RWPE2 (cell line): Measurements from ENCODE around the gene NQO2.

Source experiments
- ATAC-seq: fragments of 200-7000 bp; cut with Tn5 transposase; 3 replicates; pipeline ENCODE4 v1.9.1; 2021; ENCODE audit warnings: low read depth
- DNase-seq: peaks from one replicate; pipeline ENCODE4 v3.0.0-alpha.2; 2020; ENCODE audit warnings: low spot score
- H3K27ac ChIP-seq: fragments of 450-650 bp; 2 replicates; pipeline ENCODE4 v1.5.1; 2017; ENCODE audit warnings: mild to moderate bottlenecking; ENCODE audit not compliant: poor library complexity, severe bottlenecking
- H3K27me3 ChIP-seq: fragments of 250-450 bp; sonication (Bioruptor Pico); 2 replicates; pipeline ENCODE4 v1.5.1; 2021; ENCODE audit warnings: mild to moderate bottlenecking, moderate library complexity; ENCODE audit not compliant: insufficient read depth, poor library complexity, severe bottlenecking
- H3K36me3 ChIP-seq: fragments of 250-450 bp; sonication (Bioruptor Pico); 2 replicates; pipeline ENCODE4 v1.5.1; 2020; ENCODE audit warnings: low read depth, mild to moderate bottlenecking, moderate library complexity
- H3K4me1 ChIP-seq: fragments of 250-450 bp; sonication (Bioruptor Pico); 2 replicates; pipeline ENCODE4 v1.5.1; 2021; ENCODE audit warnings: mild to moderate bottlenecking, moderate library complexity; ENCODE audit not compliant: insufficient read depth, poor library complexity, severe bottlenecking
- H3K4me3 ChIP-seq: fragments of 250-450 bp; sonication (Bioruptor Pico); 2 replicates; pipeline ENCODE4 v1.5.1; 2021; ENCODE audit warnings: mild to moderate bottlenecking, moderate library complexity; ENCODE audit not compliant: severe bottlenecking
- H3K9me3 ChIP-seq: fragments of 250-450 bp; sonication (Bioruptor Pico); 2 replicates; pipeline ENCODE4 v1.5.1; 2021; ENCODE audit warnings: mild to moderate bottlenecking, moderate library complexity; ENCODE audit not compliant: severe bottlenecking
- TF ChIP-seq, protein P1 (sequence below): fragments of 450-650 bp; IDR thresholded peaks from one replicate; pipeline ENCODE4 v1.5.1; 2017; ENCODE audit warnings: mild to moderate bottlenecking, moderate library complexity; ENCODE audit not compliant: poor library complexity, severe bottlenecking

NQO2 gene

DNA sequence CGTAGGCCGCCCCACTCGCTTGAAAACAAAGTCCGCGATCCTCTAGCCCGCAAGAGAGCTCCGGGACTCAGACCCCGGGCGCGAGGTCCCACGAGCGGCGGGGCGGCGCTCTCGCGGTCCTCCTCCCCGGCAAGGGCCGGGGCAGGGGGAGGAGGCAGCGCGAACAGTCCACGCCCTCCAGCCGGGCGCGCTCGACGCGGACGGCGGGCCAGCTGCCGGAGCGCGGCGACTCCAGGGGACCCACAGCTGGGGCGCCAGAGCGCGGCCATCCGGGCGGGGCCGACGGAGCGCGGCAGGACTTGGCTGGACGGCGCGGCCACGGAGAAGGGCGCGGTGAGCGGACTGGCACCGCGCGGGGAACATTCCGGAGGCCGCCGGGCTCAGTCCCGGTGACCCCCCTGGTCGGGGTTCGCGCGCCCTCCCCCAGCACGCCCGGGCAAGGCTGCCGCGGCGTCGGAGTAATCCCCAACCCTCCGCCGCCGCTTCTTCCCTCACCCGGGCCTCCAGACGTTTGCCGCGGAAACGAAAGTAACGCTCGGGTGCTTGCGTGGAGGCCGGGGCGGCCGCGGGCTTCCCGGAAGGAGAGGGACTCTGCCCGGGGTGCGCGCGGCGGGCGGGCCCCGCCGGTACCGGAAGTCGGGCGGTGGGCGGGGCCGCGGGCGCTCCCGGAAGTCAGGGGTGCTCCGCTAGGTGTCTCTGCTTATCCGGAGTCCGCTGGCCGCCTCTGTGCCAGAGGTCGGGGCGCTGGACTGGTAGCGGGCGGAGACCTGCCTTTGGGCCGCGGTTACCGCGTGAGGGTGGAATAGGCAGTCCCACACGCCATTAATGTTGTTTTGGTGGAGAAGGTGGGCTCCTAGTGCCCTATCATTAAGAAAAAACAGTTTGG, 68.9 kb downstream of the NQO2 start, which contains the start of gene RIPK1:
Gene RIPK1, plus strand, starts transcription at position 166 of the 886 bp plus-strand sequence. CDS start 8,330 bp downstream, outside the sequence.
- Histone ChIP-seq H3K4me3 (peak within 1 kb of the TSS; percentile 92), H3K27ac (peak within 1 kb of the TSS; percentile 82), H3K36me3 (peaks cover 10% of the 10 kb centered on the region), H3K9me3 (no peaks in the 10 kb centered on the region), H3K4me1 (no peaks in the 10 kb centered on the region), H3K27me3 (no peaks in the 10 kb centered on the region)
- TF ChIP-seq, protein P1, sequence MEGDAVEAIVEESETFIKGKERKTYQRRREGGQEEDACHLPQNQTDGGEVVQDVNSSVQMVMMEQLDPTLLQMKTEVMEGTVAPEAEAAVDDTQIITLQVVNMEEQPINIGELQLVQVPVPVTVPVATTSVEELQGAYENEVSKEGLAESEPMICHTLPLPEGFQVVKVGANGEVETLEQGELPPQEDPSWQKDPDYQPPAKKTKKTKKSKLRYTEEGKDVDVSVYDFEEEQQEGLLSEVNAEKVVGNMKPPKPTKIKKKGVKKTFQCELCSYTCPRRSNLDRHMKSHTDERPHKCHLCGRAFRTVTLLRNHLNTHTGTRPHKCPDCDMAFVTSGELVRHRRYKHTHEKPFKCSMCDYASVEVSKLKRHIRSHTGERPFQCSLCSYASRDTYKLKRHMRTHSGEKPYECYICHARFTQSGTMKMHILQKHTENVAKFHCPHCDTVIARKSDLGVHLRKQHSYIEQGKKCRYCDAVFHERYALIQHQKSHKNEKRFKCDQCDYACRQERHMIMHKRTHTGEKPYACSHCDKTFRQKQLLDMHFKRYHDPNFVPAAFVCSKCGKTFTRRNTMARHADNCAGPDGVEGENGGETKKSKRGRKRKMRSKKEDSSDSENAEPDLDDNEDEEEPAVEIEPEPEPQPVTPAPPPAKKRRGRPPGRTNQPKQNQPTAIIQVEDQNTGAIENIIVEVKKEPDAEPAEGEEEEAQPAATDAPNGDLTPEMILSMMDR: peak; percentile 59
- peak; percentile 80 for ATAC-seq
- DNase-seq: peak; percentile 93
